A549 (cell line): Measurements from ENCODE around the gene SFTPB. TPM values are rescaled to one million over a fixed set of nuclear protein-coding genes. Genes with fewer than 3 reads are reported as not detected.

ENCODE experiments used
- ATAC-seq, 2 experiments: fragments of 200-7000 bp in 1 of 2; fragments of >200 bp in 1 of 2; cut with Nextera tagmentation in 1 of 2; cut with Tn5 transposase in 1 of 2; 3 replicates each; pipeline versions ENCODE4 v1.8.0 to v1.9.1; 2018 to 2020; ENCODE audit warnings: mild to moderate bottlenecking in 1 of 2, moderate library complexity in 1 of 2
- CTCF ChIA-PET: fragments of 300-600 bp; sonication (Branson Sonifier 250); formaldehyde crosslinking; extraction: SDS; loops from one replicate; lab custom pipeline; 2021; ENCODE audit warnings: antibody characterized with exemption, inconsistent platforms; lab: Yijun Ruan, JAX
- POLR2A ChIA-PET: fragments of 350-600 bp; formaldehyde crosslinking; extraction: SDS; loops from one replicate; lab custom pipeline; 2021; ENCODE audit warnings: antibody characterized with exemption, inconsistent platforms; lab: Yijun Ruan, JAX
- DNase-seq, 2 experiments: peaks; one replicate each; pipeline versions ENCODE4 v3.0.0 to v3.0.0-alpha.2; 2011 to 2016; ENCODE audit warnings: low read depth in 1 of 2, low spot score in 1 of 2
- FAIRE-seq: peaks from 2 replicates; lab custom pipeline; 2011; peaks lifted over from hg19 to GRCh38; lab: Jason Lieb, UNC
- H3K27ac ChIP-seq, 2 experiments: fragments of >200 bp; sonication (Bioruptor Twin); formaldehyde crosslinking; 3 replicates each; pipeline ENCODE4 v1.5.1; 2016 to 2017
- H3K4me1 ChIP-seq: fragments of >200 bp; sonication (Bioruptor Twin); formaldehyde crosslinking; 3 replicates; pipeline ENCODE4 v1.6.1; 2016
- H3K4me2 ChIP-seq: fragments of >200 bp; sonication (Bioruptor Twin); formaldehyde crosslinking; 3 replicates; pipeline ENCODE4 v1.6.1; 2016
- H3K4me3 ChIP-seq: fragments of >200 bp; sonication (Bioruptor Twin); formaldehyde crosslinking; 3 replicates; pipeline ENCODE4 v1.5.1; 2016
- H3K9me3 ChIP-seq: fragments of >200 bp; sonication (Bioruptor Twin); formaldehyde crosslinking; 3 replicates; pipeline ENCODE4 v1.6.1; 2016
- CBX2 ChIP-seq: fragments of 200-600 bp; sonication (generic); IDR thresholded peaks from 2 replicates; pipeline ENCODE4 v1.6.1; 2016; ENCODE audit warnings: low read depth, mild to moderate bottlenecking, borderline replicate concordance
- CEBPB ChIP-seq, 2 experiments: fragments of >200 bp in 1 of 2; sonication (Bioruptor Twin) in 1 of 2; formaldehyde crosslinking in 1 of 2; IDR thresholded peaks; 2 replicates each; pipeline ENCODE4 v1.6.1; 2012 to 2016
- CHD4 ChIP-seq: fragments of 200-600 bp; sonication (generic); IDR thresholded peaks from 2 replicates; pipeline ENCODE4 v1.6.1; 2016; ENCODE audit warnings: antibody characterized with exemption, mild to moderate bottlenecking, borderline replicate concordance
- E2F6 ChIP-seq: IDR thresholded peaks from 2 replicates; pipeline ENCODE4 v1.6.1; 2012; ENCODE audit warnings: low read depth, borderline replicate concordance
- EHF ChIP-seq: fragments of 250-450 bp; sonication (Bioruptor Pico); IDR thresholded peaks from 2 replicates; pipeline ENCODE4 v1.5.0; 2020; ENCODE audit warnings: mild to moderate bottlenecking
- ELK1 ChIP-seq: fragments of 150-350 bp; IDR thresholded peaks from 2 replicates; pipeline ENCODE4 v1.6.1; 2014; ENCODE audit warnings: low read depth, mild to moderate bottlenecking, low read length
- FOSB ChIP-seq: fragments of 250-450 bp; sonication (Bioruptor Pico); IDR thresholded peaks from 2 replicates; pipeline ENCODE4 v1.5.0; 2020; ENCODE audit warnings: mild to moderate bottlenecking, moderate library complexity
- FOSL2 ChIP-seq, 2 experiments: fragments of 450-650 bp in 1 of 2; fragments of >200 bp in 1 of 2; sonication (Bioruptor Twin) in 1 of 2; formaldehyde crosslinking; IDR thresholded peaks; 2 replicates each; pipeline versions ENCODE4 v1.5.0 to v1.6.1; 2016 to 2020; ENCODE audit warnings: mild to moderate bottlenecking in 1 of 2, moderate library complexity in 1 of 2
- HDAC2 ChIP-seq: fragments of 200-600 bp; sonication (generic); IDR thresholded peaks from 2 replicates; pipeline ENCODE4 v1.6.1; 2016
- HEYL ChIP-seq: fragments of 250-450 bp; sonication (Bioruptor Pico); IDR thresholded peaks from 2 replicates; pipeline ENCODE4 v1.8.0; 2021; ENCODE audit warnings: mild to moderate bottlenecking, moderate library complexity
- HOXB5 ChIP-seq: fragments of 250-450 bp; sonication (Bioruptor Pico); IDR thresholded peaks from 2 replicates; pipeline ENCODE4 v1.5.0; 2020; ENCODE audit warnings: mild to moderate bottlenecking, moderate library complexity
- JUN ChIP-seq, 2 experiments: fragments of >200 bp; sonication (Bioruptor Twin); formaldehyde crosslinking; IDR thresholded peaks; 2 replicates in 1 of 2; 3 replicates in 1 of 2; pipeline ENCODE4 v1.6.1; 2016 to 2017
- JUNB ChIP-seq: fragments of >200 bp; sonication (Bioruptor Twin); formaldehyde crosslinking; IDR thresholded peaks from 2 replicates; pipeline ENCODE4 v1.6.1; 2016
- KDM5A ChIP-seq: fragments of 200-600 bp; sonication (generic); IDR thresholded peaks from 2 replicates; pipeline ENCODE4 v1.6.1; 2016; ENCODE audit warnings: antibody characterized with exemption, mild to moderate bottlenecking
- NPAS2 ChIP-seq: fragments of 250-450 bp; sonication (Bioruptor Pico); IDR thresholded peaks from 2 replicates; pipeline ENCODE4 v1.8.0; 2022; ENCODE audit warnings: mild to moderate bottlenecking, moderate library complexity, borderline replicate concordance
- PHF8 ChIP-seq: fragments of 200-600 bp; sonication (generic); IDR thresholded peaks from 2 replicates; pipeline ENCODE4 v1.6.1; 2016; ENCODE audit warnings: low read depth, mild to moderate bottlenecking, antibody characterized with exemption, moderate library complexity, borderline replicate concordance
- POLR2A ChIP-seq: IDR thresholded peaks from 2 replicates; pipeline ENCODE4 v1.6.1; 2012; ENCODE audit warnings: mild to moderate bottlenecking, low read length
- POLR2AphosphoS2 ChIP-seq: conservative IDR thresholded peaks from 2 replicates; pipeline ENCODE4 v1.6.1; 2012; ENCODE audit warnings: low read length, improper control_type of control experiment, inconsistent platforms
- RAD21 ChIP-seq, 2 experiments: fragments of >200 bp in 1 of 2; sonication (Bioruptor Twin) in 1 of 2; formaldehyde crosslinking in 1 of 2; IDR thresholded peaks in 1 of 2; conservative IDR thresholded peaks in 1 of 2; 2 replicates in 1 of 2; 3 replicates in 1 of 2; pipeline ENCODE4 v1.6.1; 2012 to 2018; ENCODE audit warnings: inconsistent platforms in 1 of 2
- RARB ChIP-seq: fragments of 250-450 bp; sonication (Bioruptor Pico); IDR thresholded peaks from 2 replicates; pipeline ENCODE4 v1.8.0; 2021; ENCODE audit warnings: mild to moderate bottlenecking, moderate library complexity
- RNF2 ChIP-seq: fragments of 200-600 bp; sonication (generic); IDR thresholded peaks from 2 replicates; pipeline ENCODE4 v1.6.1; 2016; ENCODE audit warnings: low read depth, mild to moderate bottlenecking, antibody characterized with exemption, moderate library complexity, borderline replicate concordance
- TFCP2L1 ChIP-seq: fragments of 250-450 bp; sonication (Bioruptor Pico); IDR thresholded peaks from 2 replicates; pipeline ENCODE4 v1.5.0; 2021; ENCODE audit warnings: mild to moderate bottlenecking
- TP53 ChIP-seq: fragments of 250-450 bp; sonication (Bioruptor Pico); IDR thresholded peaks from 2 replicates; pipeline ENCODE4 v1.5.0; 2021; ENCODE audit warnings: mild to moderate bottlenecking, moderate library complexity
- ZC3H11A ChIP-seq: fragments of 450-650 bp; IDR thresholded peaks from 2 replicates; pipeline ENCODE4 v1.6.1; 2014; ENCODE audit warnings: antibody characterized with exemption, mild to moderate bottlenecking
- ZNF302 ChIP-seq: fragments of 250-450 bp; sonication (Bioruptor Pico); IDR thresholded peaks from 2 replicates; pipeline ENCODE4 v1.9.0; 2021; ENCODE audit warnings: inconsistent platforms, mild to moderate bottlenecking, moderate library complexity
- ZSCAN20 ChIP-seq: fragments of 250-450 bp; sonication (Bioruptor Pico); IDR thresholded peaks from 2 replicates; pipeline ENCODE4 v1.8.0; 2022; ENCODE audit warnings: mild to moderate bottlenecking, moderate library complexity
- WGBS: methylation state at CpG from one replicate; pipeline ENCODE4 v1.1.6; 2017; ENCODE audit errors: missing lambda C conversion rate; 5-methylcytosine and 5-hydroxymethylcytosine counted together
- polyA plus RNA-seq, 4 experiments: library from polyadenylated mRNA; depleted of rRNA in 3 of 4; stranded (reverse); fragments of >200 nt; fragmentation: RNase III in 1 of 4; extraction: RNeasy Plus Mini Kit Qiagen cat#74134 plus additional on column Dnase treatment in 1 of 4; gene quantifications; 2 replicates in 3 of 4; 3 replicates in 1 of 4; pipeline ENCODE4 v1.2.3, GENCODE V29; 2011 to 2017
- TF ChIP-seq, protein P1 (sequence below): IDR thresholded peaks from 2 replicates; pipeline ENCODE4 v1.6.1; 2012
- TF ChIP-seq, protein P2 (sequence below): fragments of 450-650 bp; IDR thresholded peaks from 2 replicates; pipeline ENCODE4 v1.6.1; 2014; ENCODE audit warnings: antibody characterized with exemption
- TF ChIP-seq, protein P3 (sequence below): fragments of >200 bp; sonication (Bioruptor Twin); formaldehyde crosslinking; IDR thresholded peaks from 3 replicates; pipeline ENCODE4 v1.5.1; 2016

The SFTPB gene
- polyA plus RNA-seq, 2 of the 4 experiments (the other 2 are of a cell fraction) = not detected

DNA sequence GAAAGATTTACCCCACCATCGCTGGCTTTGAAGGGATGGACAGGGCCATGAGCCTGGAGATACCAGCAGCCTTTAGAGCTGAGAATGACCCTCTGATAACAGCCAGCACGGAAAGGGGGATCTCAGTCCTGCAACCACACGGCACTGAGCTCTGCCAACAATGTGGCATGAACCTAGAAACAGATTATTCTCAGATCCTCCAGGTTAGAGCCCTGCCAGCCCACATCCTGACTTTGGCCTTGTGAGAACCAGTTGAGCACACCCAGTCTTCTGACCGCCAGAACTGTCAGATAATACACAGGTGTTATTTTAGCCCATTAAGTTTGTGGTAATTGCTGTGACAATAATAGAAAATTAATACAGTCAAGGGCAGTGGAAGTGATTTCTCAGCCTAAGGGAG is 16.8 kb upstream of the SFTPB start (continued):
- TF ChIP-seq RARB (CRISPR knock-in tag) = no peak
- TF ChIP-seq RAD21 (conservative IDR thresholded peaks at IDR 0.05 in 1 of 2, IDR thresholded peaks at IDR 0.05 in 1 of 2) = no peak
- TF ChIP-seq HOXB5 = no peak
- TF ChIP-seq E2F6 = no peak
- TF ChIP-seq KDM5A = no peak
- TF ChIP-seq TP53 (CRISPR knock-in tag) = no peak
- no peak for TF ChIP-seq TFCP2L1 (CRISPR knock-in tag)
- no peak for TF ChIP-seq JUN (IDR thresholded peaks at IDR 0.05)
- no peak for TF ChIP-seq EHF (CRISPR knock-in tag)
- TF ChIP-seq HDAC2 = no peak
- no peak for TF ChIP-seq FOSL2 (IDR thresholded peaks at IDR 0.05)
- TF ChIP-seq FOSL2 (CRISPR knock-in tag; IDR thresholded peaks at IDR 0.05) = no peak

GRCh38 chr2:85684380-85684779 is 16.4 kb upstream of the SFTPB start:
- FAIRE-seq (no peak), ATAC-seq (peak; percentile 10 to 20; a peak in 2 of 6 replicates), DNase-seq (no peak)
- no peak overlapping the region for H3K4me3 ChIP-seq
- H3K4me2 ChIP-seq = no peak overlapping the region
- POLR2A ChIA-PET = no interaction called here
- CTCF ChIA-PET = interaction anchor here (1.2 to 10.2 kb wide), 5 partner anchors 9 to 47 kb away, joined by 4 to 228 read pairs (median 7); no protein-coding TSS in a partner anchor
- TF ChIP-seq JUNB (no peak), RNF2 (no peak), NPAS2 (CRISPR knock-in tag) (no peak), HEYL (no peak), CEBPB (IDR thresholded peaks at IDR 0.05) (no peak)
- peaks cover 33% of the 10 kb centered on the region for H3K4me1 ChIP-seq
- H3K27ac ChIP-seq = peak overlapping the region in 1 of 2 experiments; percentile 12; a peak in 1 of 6 replicates
- H3K9me3 ChIP-seq = no peaks in the 10 kb centered on the region
- 90% methylated on average over 4 of the region's 4 CpGs for WGBS

- H3K4me3 ChIP-seq = no peak overlapping the region
- CTCF ChIA-PET = interaction anchor here (0.6 to 10.2 kb wide), 9 partner anchors 11 to 131 kb away, joined by 3 to 228 read pairs (median 23); partner anchors contain the start of gene SFTPB
- DNase-seq (no peak), FAIRE-seq (no peak)
- TF ChIP-seq ZC3H11A (no peak), EHF (CRISPR knock-in tag) (no peak), ELK1 (no peak), FOSL2 (IDR thresholded peaks at IDR 0.05) (no peak), FOSL2 (CRISPR knock-in tag; IDR thresholded peaks at IDR 0.05) (no peak), HEYL (no peak), ZNF302 (no peak), POLR2AphosphoS2 (no peak), TFCP2L1 (CRISPR knock-in tag) (no peak), POLR2A (no peak), CHD4 (no peak), KDM5A (no peak), PHF8 (no peak), FOSB (CRISPR knock-in tag) (no peak), ZSCAN20 (CRISPR knock-in tag) (no peak), CBX2 (no peak)
- TF ChIP-seq, protein P1, sequence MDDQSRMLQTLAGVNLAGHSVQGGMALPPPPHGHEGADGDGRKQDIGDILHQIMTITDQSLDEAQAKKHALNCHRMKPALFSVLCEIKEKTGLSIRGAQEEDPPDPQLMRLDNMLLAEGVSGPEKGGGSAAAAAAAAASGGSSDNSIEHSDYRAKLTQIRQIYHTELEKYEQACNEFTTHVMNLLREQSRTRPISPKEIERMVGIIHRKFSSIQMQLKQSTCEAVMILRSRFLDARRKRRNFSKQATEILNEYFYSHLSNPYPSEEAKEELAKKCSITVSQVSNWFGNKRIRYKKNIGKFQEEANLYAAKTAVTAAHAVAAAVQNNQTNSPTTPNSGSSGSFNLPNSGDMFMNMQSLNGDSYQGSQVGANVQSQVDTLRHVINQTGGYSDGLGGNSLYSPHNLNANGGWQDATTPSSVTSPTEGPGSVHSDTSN = no peak
- TF ChIP-seq, protein P2, sequence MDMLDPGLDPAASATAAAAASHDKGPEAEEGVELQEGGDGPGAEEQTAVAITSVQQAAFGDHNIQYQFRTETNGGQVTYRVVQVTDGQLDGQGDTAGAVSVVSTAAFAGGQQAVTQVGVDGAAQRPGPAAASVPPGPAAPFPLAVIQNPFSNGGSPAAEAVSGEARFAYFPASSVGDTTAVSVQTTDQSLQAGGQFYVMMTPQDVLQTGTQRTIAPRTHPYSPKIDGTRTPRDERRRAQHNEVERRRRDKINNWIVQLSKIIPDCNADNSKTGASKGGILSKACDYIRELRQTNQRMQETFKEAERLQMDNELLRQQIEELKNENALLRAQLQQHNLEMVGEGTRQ = no peak
- TF ChIP-seq, protein P3, sequence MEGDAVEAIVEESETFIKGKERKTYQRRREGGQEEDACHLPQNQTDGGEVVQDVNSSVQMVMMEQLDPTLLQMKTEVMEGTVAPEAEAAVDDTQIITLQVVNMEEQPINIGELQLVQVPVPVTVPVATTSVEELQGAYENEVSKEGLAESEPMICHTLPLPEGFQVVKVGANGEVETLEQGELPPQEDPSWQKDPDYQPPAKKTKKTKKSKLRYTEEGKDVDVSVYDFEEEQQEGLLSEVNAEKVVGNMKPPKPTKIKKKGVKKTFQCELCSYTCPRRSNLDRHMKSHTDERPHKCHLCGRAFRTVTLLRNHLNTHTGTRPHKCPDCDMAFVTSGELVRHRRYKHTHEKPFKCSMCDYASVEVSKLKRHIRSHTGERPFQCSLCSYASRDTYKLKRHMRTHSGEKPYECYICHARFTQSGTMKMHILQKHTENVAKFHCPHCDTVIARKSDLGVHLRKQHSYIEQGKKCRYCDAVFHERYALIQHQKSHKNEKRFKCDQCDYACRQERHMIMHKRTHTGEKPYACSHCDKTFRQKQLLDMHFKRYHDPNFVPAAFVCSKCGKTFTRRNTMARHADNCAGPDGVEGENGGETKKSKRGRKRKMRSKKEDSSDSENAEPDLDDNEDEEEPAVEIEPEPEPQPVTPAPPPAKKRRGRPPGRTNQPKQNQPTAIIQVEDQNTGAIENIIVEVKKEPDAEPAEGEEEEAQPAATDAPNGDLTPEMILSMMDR = no peak
- TF ChIP-seq, all 56 proteins: peak for 0
- ATAC-seq = no peak
- Histone ChIP-seq H3K27ac (peak overlapping the region in 1 of 2 experiments; percentile 16; a peak in 1 of 6 replicates), H3K4me1 (peaks cover 36% of the 10 kb centered on the region), H3K4me2 (no peak overlapping the region), H3K9me3 (no peaks in the 10 kb centered on the region)
- WGBS = 100% methylated on average over 5 of the region's 5 CpGs
- POLR2A ChIA-PET = no interaction called here
These were observed 14.4 kb upstream of the SFTPB start for GRCh38 chr2:85682378-85682777.
